ENCODE data around the gene PIEZO2. TPM values are rescaled to one million over a fixed set of nuclear protein-coding genes. Genes with fewer than 3 reads are reported as not detected.

Gene PIEZO2
- polyA plus RNA-seq, 1 donor (not counting 4 experiments of a cell fraction or from before 2014, with no cell fraction given): not detected

DNA sequence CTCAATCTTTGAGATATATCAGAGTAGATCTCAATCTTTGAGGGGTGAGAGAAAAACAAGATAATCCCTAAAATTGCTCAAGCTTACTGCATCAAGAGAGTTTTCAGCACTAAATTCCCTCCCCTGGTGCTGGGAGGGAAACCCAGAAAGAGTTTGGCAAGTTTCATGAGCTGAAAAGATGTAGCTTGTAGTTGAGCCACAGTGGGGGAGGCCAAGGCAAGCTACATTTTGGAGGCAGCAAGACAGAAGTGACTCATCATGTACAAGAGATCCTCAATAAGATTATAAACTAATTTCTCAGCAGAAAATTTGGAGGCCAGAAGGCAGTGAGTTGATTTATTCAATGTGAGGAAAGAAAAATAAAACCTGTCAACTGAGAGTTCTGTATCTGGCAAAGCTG lies 308.2 kb downstream of the PIEZO2 start:
- H3K9me3 ChIP-seq (ENCODE audit: control insufficient read depth, low read depth, low read length): no peaks in the 10 kb centered on the region
- TF ChIP-seq CTCF (optimal IDR thresholded peaks at IDR 0.05 in 1 of 3, IDR thresholded peaks at IDR 0.05 in 1 of 3, conservative IDR thresholded peaks at IDR 0.05 in 1 of 3; ENCODE audit: extremely low read depth in 1 of 3, insufficient read depth in 2 of 3, low read length in 3 of 3) (no peak), EZH2 (IDR thresholded peaks at IDR 0.05; ENCODE audit: low read length) (no peak)
- H3K79me2 ChIP-seq (ENCODE audit: control insufficient read depth, insufficient read depth, low read length): no peaks in the 10 kb centered on the region
- no peak overlapping the region for H3K4me2 ChIP-seq (ENCODE audit: control insufficient read depth, extremely low read depth, insufficient read depth, low read depth, low read length)
- H3K36me3 ChIP-seq (ENCODE audit: control insufficient read depth in 2 of 2, extremely low read depth in 1 of 2, insufficient read depth in 2 of 2, low read length in 2 of 2): no peaks in the 10 kb centered on the region
- peaks cover 6% of the 10 kb centered on the region for H3K27me3 ChIP-seq (ENCODE audit: control insufficient read depth, extremely low read depth, insufficient read depth, low read length)
- no peaks in the 10 kb centered on the region for H3K9me1 ChIP-seq (ENCODE audit: control insufficient read depth, extremely low read depth, insufficient read depth, low read length)
- H3K27ac ChIP-seq (ENCODE audit: control insufficient read depth, insufficient read depth, low read length): no peak overlapping the region
- DNase-seq (ENCODE audit: low read depth, low spot score) (no peak), FAIRE-seq (no peak)
- no peak overlapping the region for H3K4me3 ChIP-seq (ENCODE audit: control insufficient read depth in 2 of 3, extremely low read depth in 1 of 3, insufficient read depth in 2 of 3, low read depth in 1 of 3, low read length in 3 of 3)
- H3K9ac ChIP-seq (ENCODE audit: control insufficient read depth, extremely low read depth, insufficient read depth, low read length): no peak overlapping the region
- no peak overlapping the region for H2AFZ ChIP-seq (ENCODE audit: control insufficient read depth, low read length)
- H4K20me1 ChIP-seq (ENCODE audit: control insufficient read depth, extremely low read depth, insufficient read depth, low read length): no peaks in the 10 kb centered on the region
- no peaks in the 10 kb centered on the region for H3K4me1 ChIP-seq (ENCODE audit: control insufficient read depth, extremely low read depth, insufficient read depth, low read length)
- dilution Hi-C loops (cut with MboI; ENCODE audit: extremely low pct_ligation_motif_present, low sequenced_read_pairs): no loop called here

- no peak overlapping the region for H3K9ac ChIP-seq (ENCODE audit: control insufficient read depth, extremely low read depth, insufficient read depth, low read length)
- dilution Hi-C loops (cut with MboI; ENCODE audit: extremely low pct_ligation_motif_present, low sequenced_read_pairs): no loop called here
- H2AFZ ChIP-seq (ENCODE audit: control insufficient read depth, low read length): no peak overlapping the region
- H3K27me3 ChIP-seq (ENCODE audit: control insufficient read depth, extremely low read depth, insufficient read depth, low read length): peaks cover 6% of the 10 kb centered on the region
- no peak for TF ChIP-seq CTCF (optimal IDR thresholded peaks at IDR 0.05 in 1 of 3, IDR thresholded peaks at IDR 0.05 in 1 of 3, conservative IDR thresholded peaks at IDR 0.05 in 1 of 3; ENCODE audit: extremely low read depth in 1 of 3, insufficient read depth in 2 of 3, low read length in 3 of 3)
- TF ChIP-seq EZH2 (IDR thresholded peaks at IDR 0.05; ENCODE audit: low read length): no peak
- no peak for DNase-seq (ENCODE audit: low read depth, low spot score)
- no peak for FAIRE-seq
- no peaks in the 10 kb centered on the region for H3K9me1 ChIP-seq (ENCODE audit: control insufficient read depth, extremely low read depth, insufficient read depth, low read length)
- H3K4me1 ChIP-seq (ENCODE audit: control insufficient read depth, extremely low read depth, insufficient read depth, low read length): no peaks in the 10 kb centered on the region
- no peaks in the 10 kb centered on the region for H4K20me1 ChIP-seq (ENCODE audit: control insufficient read depth, extremely low read depth, insufficient read depth, low read length)
- H3K36me3 ChIP-seq (ENCODE audit: control insufficient read depth in 2 of 2, extremely low read depth in 1 of 2, insufficient read depth in 2 of 2, low read length in 2 of 2): no peaks in the 10 kb centered on the region
- H3K9me3 ChIP-seq (ENCODE audit: control insufficient read depth, low read depth, low read length): no peaks in the 10 kb centered on the region
- H3K4me3 ChIP-seq (ENCODE audit: control insufficient read depth in 2 of 3, extremely low read depth in 1 of 3, insufficient read depth in 2 of 3, low read depth in 1 of 3, low read length in 3 of 3): no peak overlapping the region
- H3K79me2 ChIP-seq (ENCODE audit: control insufficient read depth, insufficient read depth, low read length): no peaks in the 10 kb centered on the region
- H3K27ac ChIP-seq (ENCODE audit: control insufficient read depth, insufficient read depth, low read length): no peak overlapping the region
- no peak overlapping the region for H3K4me2 ChIP-seq (ENCODE audit: control insufficient read depth, extremely low read depth, insufficient read depth, low read depth, low read length)
These were observed 308.6 kb downstream of the PIEZO2 start for GRCh38 chr18:10840743-10841142.

Data from keratinocyte (primary cell).